Measurements from ENCODE around the gene U2AF1L4. TPM values are rescaled to one million over a fixed set of nuclear protein-coding genes. Genes with fewer than 3 reads are reported as not detected.

Gene U2AF1L4
- total RNA-seq, 1 donor = 5.8 TPM

GRCh38 chr19:35760711-35761349, 15.6 kb upstream of the U2AF1L4 start:
- TF ChIP-seq CTCF (IDR thresholded peaks at IDR 0.05; ENCODE audit: extremely low read depth, low read depth, low read length) = no peak
- Histone ChIP-seq H4K20me1 (ENCODE audit: insufficient read depth, low read length) (peaks cover 10% of the 10 kb centered on the region), H3K27me3 (ENCODE audit: insufficient read depth, low read length) (no peaks in the 10 kb centered on the region)

GRCh38 chr19:35759697-35760096, 14.5 kb upstream of the U2AF1L4 start:
- H4K20me1 ChIP-seq (ENCODE audit: insufficient read depth, low read length) = peaks cover 10% of the 10 kb centered on the region
- H3K27me3 ChIP-seq (ENCODE audit: insufficient read depth, low read length) = no peaks in the 10 kb centered on the region
- H3K79me2 ChIP-seq (ENCODE audit: insufficient read depth, low read length) = peaks cover 26% of the 10 kb centered on the region
- TF ChIP-seq CTCF (IDR thresholded peaks at IDR 0.05; ENCODE audit: extremely low read depth, low read depth, low read length) = no peak
- H3K27ac ChIP-seq (ENCODE audit: low read depth, low read length) = no peak overlapping the region
- peaks cover 26% of the 10 kb centered on the region for H3K36me3 ChIP-seq (ENCODE audit: insufficient read depth, low read length)
- H3K4me2 ChIP-seq (ENCODE audit: insufficient read depth, low read length) = no peak overlapping the region
- no peak for DNase-seq (ENCODE audit: insufficient read length, low spot score, missing footprints)
- H2AFZ ChIP-seq (ENCODE audit: low read length) = no peak overlapping the region
- peaks cover 32% of the 10 kb centered on the region for H3K4me1 ChIP-seq (ENCODE audit: insufficient read depth, low read length)
- H3K9me3 ChIP-seq (ENCODE audit: low read depth, low read length) = no peaks in the 10 kb centered on the region
- no peak overlapping the region for H3K4me3 ChIP-seq (ENCODE audit: insufficient read depth, low read length)

More at GRCh38 chr19:35760711-35761349, 15.6 kb upstream of the U2AF1L4 start:
- Histone ChIP-seq H3K27ac (ENCODE audit: low read depth, low read length) (no peak overlapping the region), H3K4me2 (ENCODE audit: insufficient read depth, low read length) (no peak overlapping the region), H3K9me3 (ENCODE audit: low read depth, low read length) (no peaks in the 10 kb centered on the region), H3K79me2 (ENCODE audit: insufficient read depth, low read length) (peaks cover 26% of the 10 kb centered on the region), H3K4me3 (ENCODE audit: insufficient read depth, low read length) (no peak overlapping the region), H3K36me3 (ENCODE audit: insufficient read depth, low read length) (peaks cover 32% of the 10 kb centered on the region), H3K4me1 (ENCODE audit: insufficient read depth, low read length) (peaks cover 28% of the 10 kb centered on the region), H2AFZ (ENCODE audit: low read length) (no peak overlapping the region)
- no peak for DNase-seq (ENCODE audit: insufficient read length, low spot score, missing footprints)

GRCh38 chr19:35757749-35758608, 12.8 kb upstream of the U2AF1L4 start, which contains the start of gene PROSER3:
Gene PROSER3, plus strand, starts transcription at chr19:35758176. Its CDS starts 40 bp downstream, at chr19:35758216.
- no peak for TF ChIP-seq CTCF (IDR thresholded peaks at IDR 0.05; ENCODE audit: extremely low read depth, low read depth, low read length)
- H3K4me3 ChIP-seq (ENCODE audit: insufficient read depth, low read length) = peak within 1 kb of the TSS; percentile 76
- peaks cover 26% of the 10 kb centered on the region for H3K79me2 ChIP-seq (ENCODE audit: insufficient read depth, low read length)
- H4K20me1 ChIP-seq (ENCODE audit: insufficient read depth, low read length) = peaks cover 10% of the 10 kb centered on the region
- DNase-seq (ENCODE audit: insufficient read length, low spot score, missing footprints) = peak; percentile 100
- H3K4me1 ChIP-seq (ENCODE audit: insufficient read depth, low read length) = peaks cover 32% of the 10 kb centered on the region
- H3K36me3 ChIP-seq (ENCODE audit: insufficient read depth, low read length) = peaks cover 33% of the 10 kb centered on the region
- peak within 1 kb of the TSS; percentile 84 for H3K27ac ChIP-seq (ENCODE audit: low read depth, low read length)
- no peaks in the 10 kb centered on the region for H3K9me3 ChIP-seq (ENCODE audit: low read depth, low read length)
- H2AFZ ChIP-seq (ENCODE audit: low read length) = peak within 1 kb of the TSS; percentile 75
- H3K27me3 ChIP-seq (ENCODE audit: insufficient read depth, low read length) = no peaks in the 10 kb centered on the region
- peak within 1 kb of the TSS; percentile 64 for H3K4me2 ChIP-seq (ENCODE audit: insufficient read depth, low read length)

All from osteoblast (primary cell).